NCI-H526 treated with DMSO at 0.1 percent for 48 hours (cell line): ENCODE results near the gene THSD7A.
A peak's percentile ranks its signal among the peaks of the same experiment; 100 is the strongest.

Experiments used
- DNase-seq: peaks from one replicate; lab custom pipeline; 2025; lab: John Stamatoyannopoulos, UW

The THSD7A gene

DNA sequence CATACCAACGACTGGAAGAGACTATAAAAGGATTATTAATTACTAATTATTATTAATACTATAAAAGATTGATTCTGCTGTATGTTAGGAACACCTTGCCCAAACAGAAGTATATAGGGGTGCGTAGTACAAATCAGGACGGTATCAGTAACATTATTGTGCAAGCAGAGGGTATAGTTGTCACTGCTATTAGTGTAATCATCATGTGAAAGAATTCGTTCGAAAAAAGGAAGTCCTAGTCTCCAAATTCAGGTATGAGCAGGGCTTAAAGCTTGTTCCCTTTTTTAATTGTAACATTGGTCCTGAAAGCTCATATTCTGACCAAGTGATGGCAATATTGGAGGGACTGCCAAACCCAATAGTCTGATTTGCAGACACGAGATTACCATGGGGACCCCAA is 81.8 kb downstream of the THSD7A start:
- no peak for DNase-seq

DNA sequence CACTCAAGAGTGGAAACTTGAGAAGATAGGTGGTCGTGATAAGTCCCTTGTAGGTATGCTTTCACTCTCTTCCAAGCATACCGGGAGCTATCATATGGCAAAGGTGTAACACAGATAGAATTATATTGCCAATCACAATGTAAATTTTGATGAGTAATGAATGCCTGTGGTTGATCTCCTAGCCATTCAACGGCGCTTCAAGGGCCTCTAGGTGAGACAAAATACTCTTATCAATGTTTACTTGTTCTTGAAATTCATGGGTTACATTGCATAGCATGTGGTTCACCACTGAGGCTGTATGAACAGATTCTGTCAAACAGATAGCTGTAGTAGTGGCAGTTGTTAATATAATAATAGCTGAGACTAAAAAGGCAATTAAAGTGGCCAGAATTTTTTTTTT is 82.4 kb downstream of the THSD7A start:
- DNase-seq: no peak

DNA sequence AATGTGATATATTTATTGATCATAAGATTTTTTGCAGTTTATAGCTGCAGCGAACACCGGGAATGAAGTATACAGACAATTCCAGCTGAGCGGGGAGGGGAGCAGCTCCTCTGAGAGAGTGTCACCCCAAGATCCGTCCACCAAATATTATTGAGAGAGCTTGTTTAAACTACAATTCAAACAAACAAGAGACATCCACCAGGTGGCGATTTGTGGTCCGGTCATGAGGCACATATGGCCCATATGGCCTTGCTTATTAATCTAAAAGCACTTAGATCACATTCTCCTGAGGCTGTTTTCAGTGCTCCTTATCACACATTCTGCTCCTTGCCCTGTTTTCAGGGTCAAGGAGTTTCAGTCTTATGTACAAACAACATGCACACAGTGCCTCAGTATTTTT is 83.1 kb downstream of the THSD7A start:
- DNase-seq: no peak

GRCh38 chr7:11747715-11748485 is 84.1 kb downstream of the THSD7A start:
- no peak for DNase-seq

- DNase-seq: no peak
Observed at GRCh38 chr7:11746591-11746990, 85.4 kb downstream of the THSD7A start.

DNA sequence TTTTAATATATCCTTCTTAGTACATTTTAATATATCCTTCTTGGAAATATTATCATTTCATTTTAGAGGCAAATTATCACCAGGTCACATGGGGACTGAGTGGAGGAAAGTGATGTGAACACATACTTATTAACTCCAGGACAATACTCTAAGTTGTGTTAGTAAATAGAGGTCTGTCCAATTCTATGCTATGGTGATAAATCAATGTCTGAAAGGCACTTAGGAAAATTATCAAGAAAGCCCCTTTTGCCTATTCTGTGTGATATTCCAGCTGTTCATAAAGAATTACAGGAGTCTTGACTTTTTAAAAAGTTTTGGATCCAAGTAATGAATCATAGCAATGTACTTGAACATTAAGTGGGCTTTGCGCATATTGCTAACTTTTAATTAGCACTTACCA is 88.5 kb downstream of the THSD7A start:
- no peak for DNase-seq

DNA sequence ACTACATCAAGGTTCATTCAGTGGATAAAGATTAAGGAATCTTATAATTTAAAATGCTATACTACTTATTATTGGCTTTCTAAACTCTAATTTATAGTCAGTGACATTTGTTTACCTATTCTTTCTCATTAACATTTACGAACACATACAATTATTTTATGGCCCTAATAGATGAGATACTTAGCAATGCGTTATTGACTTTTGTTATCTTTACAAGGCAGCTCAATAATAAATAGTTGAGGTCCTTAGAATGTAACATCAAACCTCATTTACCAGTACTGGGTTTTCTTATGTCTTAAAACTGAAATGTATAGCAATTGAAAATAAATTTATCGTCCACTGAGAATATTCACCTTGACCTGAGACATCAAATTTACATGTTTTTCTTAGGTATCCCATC is 89.0 kb downstream of the THSD7A start:
- DNase-seq: no peak

DNA sequence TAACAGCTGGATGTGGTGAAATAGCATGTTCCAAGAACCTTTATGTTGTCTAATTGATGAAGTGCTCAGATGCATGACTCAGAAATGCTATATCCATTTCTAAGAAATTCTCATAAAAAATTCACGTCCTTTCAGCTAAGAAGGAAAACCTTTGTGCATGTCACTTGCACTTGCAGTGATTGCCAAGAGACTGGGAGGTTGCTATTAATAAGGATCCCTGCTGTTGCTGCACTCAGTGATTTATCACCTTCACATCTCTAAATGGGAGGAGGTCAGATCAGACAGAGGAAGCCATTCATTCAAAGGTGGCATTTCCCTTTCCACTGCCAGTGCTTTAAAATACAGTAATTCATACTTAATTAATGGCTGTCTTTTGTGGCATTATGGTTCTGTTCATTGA is 89.5 kb downstream of the THSD7A start:
- DNase-seq: no peak

GRCh38 chr7:11737723-11738122 is 94.3 kb downstream of the THSD7A start:
- no peak for DNase-seq

DNA sequence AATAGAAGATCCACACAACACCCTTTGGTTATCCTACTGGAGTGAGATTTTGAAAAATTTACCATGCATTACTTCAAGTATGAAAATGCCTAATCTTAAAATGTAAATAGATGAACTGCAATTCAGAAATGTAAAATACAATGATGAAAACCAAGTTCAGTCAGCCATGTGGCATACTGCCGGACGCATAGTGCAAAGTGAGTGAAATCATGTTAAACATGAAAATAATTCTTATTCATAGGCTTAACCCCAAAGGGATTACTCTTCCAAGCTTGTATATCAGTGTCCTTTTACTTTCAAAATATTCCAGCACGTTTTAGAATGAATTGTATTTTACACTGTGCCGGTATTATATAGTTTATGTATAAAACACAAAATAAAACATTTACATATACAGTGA is 99.8 kb downstream of the THSD7A start:
- DNase-seq: no peak

GRCh38 chr7:11730725-11731124 is 101.3 kb downstream of the THSD7A start:
- DNase-seq: no peak

DNA sequence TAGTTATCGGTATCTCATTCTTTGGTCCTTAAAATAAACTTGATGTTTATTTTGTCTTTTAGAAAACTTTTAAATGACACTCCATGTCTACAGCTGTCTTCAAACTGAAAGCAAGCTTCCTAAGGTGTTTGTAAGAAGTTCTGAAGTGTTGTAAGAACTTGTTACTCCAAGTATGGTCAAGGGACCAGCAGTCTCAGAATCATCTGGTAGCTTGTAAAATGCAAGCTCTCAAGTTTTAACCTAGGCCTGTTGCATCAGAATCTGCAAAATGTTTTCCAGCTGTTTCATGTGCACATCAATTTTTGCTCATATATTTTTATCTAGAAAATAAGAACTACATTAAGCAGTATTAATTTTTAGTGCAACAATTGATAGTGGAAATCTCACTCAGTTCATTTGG is 104.1 kb downstream of the THSD7A start:
- DNase-seq: no peak

GRCh38 chr7:11726794-11727155 is 105.2 kb downstream of the THSD7A start:
- no peak for DNase-seq

- no peak for DNase-seq
Observed at GRCh38 chr7:11726001-11726793, 105.8 kb downstream of the THSD7A start.

DNA sequence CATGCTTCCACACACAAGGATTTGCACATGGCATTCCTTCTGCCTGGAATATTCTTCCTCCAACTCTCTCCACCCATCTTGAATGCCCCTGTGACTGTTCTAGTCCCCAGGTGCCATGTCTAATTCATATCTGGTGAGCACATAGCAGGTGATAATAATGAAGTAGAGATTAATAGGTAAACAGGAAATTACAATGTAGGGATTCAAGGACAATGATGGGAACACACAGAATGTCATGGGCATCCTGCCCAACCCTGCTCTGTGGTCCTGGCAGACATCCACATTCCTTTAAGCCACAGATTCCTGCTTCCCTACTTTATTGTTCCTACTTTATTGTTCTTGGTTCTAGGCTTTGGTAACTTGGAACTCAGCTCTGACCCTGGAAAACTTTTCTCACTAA is 115.8 kb downstream of the THSD7A start:
- DNase-seq: no peak

DNA sequence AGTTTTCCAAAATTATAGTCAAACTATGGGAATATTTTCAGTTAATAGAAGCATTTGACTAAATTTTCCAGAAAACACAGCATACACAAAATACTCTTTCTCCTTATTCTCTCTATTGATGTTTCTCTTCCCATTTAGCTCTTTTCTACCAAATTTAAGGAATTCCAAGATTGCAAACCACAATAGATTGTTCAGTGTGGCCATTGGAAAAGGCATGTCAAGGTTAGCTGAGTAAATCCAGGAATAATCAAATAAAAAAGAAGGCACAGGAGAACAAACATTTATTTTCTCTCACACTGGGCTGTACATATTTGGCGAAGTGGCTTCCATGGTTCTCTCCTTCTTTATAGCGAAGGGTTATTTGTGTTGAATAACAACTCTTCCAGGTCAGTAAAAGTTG is 117.3 kb downstream of the THSD7A start:
- no peak for DNase-seq

DNA sequence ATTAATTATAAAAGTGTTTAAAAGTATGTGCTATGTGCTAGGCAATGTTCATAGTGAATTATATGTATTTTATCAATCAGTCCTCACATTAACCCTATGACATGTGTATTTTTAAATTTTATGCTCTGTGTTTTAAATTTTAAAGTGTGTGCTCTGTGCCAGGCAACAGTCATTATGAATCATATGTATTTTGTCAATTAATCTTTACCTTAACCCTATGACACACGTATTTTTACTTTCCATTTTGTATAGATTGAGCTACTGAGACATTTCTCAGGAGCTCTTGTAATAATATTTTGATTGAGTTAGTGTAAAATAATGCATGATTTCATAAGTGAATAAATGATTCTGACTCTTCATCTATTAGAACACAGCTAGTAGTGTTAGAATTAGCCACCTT is 117.8 kb downstream of the THSD7A start:
- no peak for DNase-seq

GRCh38 chr7:11713352-11713751 is 118.6 kb downstream of the THSD7A start:
- peak; percentile 44 for DNase-seq

DNA sequence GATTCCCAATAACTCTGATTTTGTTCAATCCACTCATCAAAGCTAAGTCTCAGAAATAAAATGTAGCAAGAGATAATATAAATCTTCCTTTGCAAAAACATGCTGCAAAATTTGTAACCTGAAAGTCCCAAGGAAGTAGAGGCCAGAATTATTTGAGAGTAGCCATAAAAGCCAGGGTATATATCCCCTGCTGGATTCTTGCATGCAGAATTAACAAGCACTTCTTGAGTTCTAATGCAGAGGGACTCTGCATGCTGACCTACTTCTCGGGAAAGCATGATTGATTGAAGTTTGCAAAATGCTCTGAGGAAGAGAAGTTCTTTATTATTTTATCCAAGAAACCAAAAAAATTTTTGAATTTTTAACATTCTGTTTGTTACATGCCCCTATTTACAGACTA is 121.6 kb downstream of the THSD7A start:
- no peak for DNase-seq

- DNase-seq: no peak
Observed at GRCh38 chr7:11709196-11709595, 122.8 kb downstream of the THSD7A start.

GRCh38 chr7:11707606-11708193 is 124.3 kb downstream of the THSD7A start:
- no peak for DNase-seq

DNA sequence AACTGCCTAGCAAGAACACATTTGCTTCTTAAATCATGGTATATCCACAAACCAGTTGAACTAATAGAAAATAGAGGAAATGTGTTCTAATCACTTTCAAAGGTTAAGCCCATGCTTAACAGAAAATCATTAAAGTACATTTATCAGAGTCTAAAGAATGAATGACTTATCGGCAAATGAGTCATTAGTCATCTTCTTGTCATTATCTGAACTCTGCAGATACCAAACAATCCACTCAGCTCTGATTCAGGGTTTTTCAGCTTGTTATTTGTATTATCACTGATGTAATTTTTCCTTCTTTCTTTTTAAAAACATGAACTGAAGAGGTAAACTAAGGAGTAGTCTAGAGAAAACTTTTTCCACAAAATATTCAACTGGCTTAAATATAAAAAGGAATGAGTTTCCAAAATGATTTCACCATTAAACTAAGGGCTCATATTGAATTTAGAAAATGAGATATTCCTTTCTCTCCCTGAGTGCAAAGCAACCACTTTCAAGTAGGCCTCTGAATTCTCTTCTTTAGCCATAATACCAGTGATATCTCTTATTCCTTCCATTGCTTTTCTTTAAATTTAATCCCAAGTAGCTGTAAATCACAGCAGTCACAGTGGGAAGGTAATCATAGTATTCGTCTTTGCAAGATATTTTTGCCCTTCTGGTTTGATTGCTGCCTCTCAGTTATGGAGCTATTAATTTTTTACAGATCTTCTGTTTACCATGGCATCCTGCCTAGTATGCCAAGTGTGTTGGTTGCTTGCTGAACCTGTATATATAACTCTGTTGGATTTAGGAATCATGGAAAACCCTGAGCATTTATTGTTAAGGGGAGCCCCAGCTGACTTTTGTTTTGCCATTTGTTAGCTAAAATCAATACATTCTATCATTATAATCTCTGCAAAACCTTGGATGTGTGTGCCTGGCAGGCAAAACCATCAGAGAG is 125.1 kb downstream of the THSD7A start:
- no peak for DNase-seq
